ENCODE data around the gene ARRDC4. TPM values are rescaled to one million over a fixed set of nuclear protein-coding genes. Genes with fewer than 3 reads are reported as not detected.
A peak's percentile ranks its signal among the peaks of the same experiment; 100 is the strongest.

Gene ARRDC4
- total RNA-seq, 4 donors from 2014 or later, result 6.3 to 24.6 (median 12.5) TPM

DNA sequence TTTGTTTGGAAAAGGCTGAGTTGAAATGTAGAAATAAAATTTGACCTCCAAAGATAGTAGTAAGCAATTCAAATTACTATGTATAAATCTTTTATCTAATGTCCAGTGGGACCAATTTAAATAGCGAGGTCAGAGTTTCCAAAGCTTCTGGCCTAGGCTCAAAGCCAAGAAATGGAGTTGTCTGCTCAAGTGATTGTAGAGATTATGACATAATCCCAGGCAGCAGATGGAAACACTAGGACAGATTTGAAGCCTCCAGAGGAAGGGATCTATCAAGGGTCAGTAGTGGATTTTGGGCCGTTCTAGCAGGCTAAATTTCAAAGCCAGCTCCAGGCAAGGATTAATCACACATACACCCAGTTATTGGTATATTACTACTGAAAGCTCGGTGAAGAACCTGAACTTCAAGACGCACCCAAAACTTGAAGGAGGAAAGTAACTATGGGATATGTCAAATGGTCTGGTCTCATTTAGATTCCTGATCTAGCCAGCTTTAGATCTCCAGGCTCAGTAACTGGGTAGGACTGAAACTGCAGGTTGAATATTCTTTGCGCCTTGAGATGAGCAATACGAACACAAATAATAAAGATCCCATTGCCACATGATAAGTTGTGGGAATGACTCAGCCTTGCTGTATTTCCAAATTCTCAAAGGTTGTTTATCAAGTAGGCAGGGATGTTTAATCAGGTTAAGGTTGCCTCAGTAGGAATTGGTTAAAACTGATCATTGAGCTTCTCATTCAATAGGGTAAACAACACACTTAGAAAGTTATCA lies 30.9 kb upstream of the ARRDC4 start:
- Histone ChIP-seq H3K27me3 (no peaks in the 10 kb centered on the region), H3K4me1 (no peaks in the 10 kb centered on the region), H3K36me3 (no peaks in the 10 kb centered on the region), H3K4me3 (no peak overlapping the region), H3K27ac (peak overlapping the region in 1 of 4 donors; percentile 54), H3K9me3 (peaks cover 0 to 8% (median 3%) of the 10 kb centered on the region in 3 donors)
- TF ChIP-seq, protein P1, sequence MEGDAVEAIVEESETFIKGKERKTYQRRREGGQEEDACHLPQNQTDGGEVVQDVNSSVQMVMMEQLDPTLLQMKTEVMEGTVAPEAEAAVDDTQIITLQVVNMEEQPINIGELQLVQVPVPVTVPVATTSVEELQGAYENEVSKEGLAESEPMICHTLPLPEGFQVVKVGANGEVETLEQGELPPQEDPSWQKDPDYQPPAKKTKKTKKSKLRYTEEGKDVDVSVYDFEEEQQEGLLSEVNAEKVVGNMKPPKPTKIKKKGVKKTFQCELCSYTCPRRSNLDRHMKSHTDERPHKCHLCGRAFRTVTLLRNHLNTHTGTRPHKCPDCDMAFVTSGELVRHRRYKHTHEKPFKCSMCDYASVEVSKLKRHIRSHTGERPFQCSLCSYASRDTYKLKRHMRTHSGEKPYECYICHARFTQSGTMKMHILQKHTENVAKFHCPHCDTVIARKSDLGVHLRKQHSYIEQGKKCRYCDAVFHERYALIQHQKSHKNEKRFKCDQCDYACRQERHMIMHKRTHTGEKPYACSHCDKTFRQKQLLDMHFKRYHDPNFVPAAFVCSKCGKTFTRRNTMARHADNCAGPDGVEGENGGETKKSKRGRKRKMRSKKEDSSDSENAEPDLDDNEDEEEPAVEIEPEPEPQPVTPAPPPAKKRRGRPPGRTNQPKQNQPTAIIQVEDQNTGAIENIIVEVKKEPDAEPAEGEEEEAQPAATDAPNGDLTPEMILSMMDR (IDR thresholded peaks at IDR 0.05), result no peak
- no peak for TF ChIP-seq POLR2A (IDR thresholded peaks at IDR 0.05)
- intact Hi-C loops (cut with DNase I), result no loop called here
- 61 to 64% methylated on average over 6 of the region's 6 CpGs for WGBS, 2 donors
- DNase-seq, result no peak

DNA sequence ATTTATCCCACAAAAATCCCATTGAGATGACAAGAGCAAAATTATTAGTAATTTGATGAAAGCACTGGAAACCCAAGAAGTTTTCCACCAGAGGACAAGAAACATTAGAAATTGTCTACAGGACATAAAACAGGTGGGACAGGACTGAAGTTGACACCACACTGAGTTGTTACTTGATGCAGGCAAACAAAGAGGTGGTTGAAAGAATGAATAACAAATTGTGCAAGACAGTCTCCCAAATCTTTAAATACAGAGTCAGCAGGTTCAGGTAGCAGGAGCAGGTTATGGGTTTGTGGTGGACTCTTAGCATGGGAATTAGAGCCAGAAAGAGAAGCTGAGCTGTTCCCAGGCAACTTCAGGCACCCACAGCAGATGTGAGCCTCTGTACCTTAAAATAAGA lies 30.3 kb upstream of the ARRDC4 start:
- intact Hi-C loops (cut with DNase I), result no loop called here
- Histone ChIP-seq H3K4me3 (no peak overlapping the region), H3K4me1 (no peaks in the 10 kb centered on the region), H3K27ac (peak overlapping the region in 1 of 4 donors; percentile 54), H3K9me3 (peaks cover 0 to 8% (median 3%) of the 10 kb centered on the region in 3 donors), H3K36me3 (no peaks in the 10 kb centered on the region), H3K27me3 (no peaks in the 10 kb centered on the region)
- no peak for DNase-seq
- TF ChIP-seq, protein P1 (IDR thresholded peaks at IDR 0.05), result no peak
- no peak for TF ChIP-seq POLR2A (IDR thresholded peaks at IDR 0.05)

DNA sequence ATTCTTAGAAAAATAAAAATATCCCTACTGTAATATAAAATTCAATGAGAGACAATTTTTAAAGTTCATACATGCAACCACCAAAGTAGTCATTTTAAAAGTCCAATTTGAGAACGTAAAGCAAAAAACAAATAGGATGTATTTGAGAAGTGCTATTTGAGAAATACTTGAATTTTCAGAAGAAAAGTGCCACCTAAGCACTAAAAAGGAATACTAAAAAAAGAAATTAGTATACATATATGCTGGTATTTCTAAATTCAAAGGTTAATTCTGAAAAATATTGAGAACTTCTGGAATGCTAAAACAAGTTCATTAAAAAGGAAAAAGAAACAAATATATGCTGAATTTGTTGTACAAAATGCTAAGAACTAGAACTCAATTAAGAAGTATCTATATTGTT lies 29.2 kb upstream of the ARRDC4 start:
- intact Hi-C loops (cut with DNase I), result no loop called here
- H3K27me3 ChIP-seq, result no peaks in the 10 kb centered on the region
- TF ChIP-seq, protein P1 (IDR thresholded peaks at IDR 0.05), result no peak
- no peak for TF ChIP-seq POLR2A (IDR thresholded peaks at IDR 0.05)

DNA sequence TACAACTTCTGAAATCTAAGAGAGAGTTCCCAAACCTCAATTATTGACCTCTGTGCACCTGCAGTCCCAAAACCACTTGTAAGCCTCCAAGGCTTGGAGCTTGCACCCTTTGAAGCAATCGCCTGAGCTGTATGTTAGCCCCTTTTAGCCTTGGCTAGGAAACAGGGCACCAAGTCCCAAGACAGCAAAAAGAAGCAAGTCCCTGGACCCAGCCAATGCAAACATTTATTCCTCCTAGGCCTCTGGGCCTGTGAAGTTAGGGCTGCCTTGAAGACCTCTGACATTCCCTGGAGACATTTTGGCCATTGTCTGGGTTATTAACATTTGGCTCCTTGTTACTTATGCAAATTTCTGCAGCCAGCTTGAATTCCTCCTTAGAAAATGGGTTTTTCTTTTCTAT lies 26.9 kb upstream of the ARRDC4 start:
- intact Hi-C loops (cut with DNase I), result no loop called here
- H3K9me3 ChIP-seq, result peaks cover 0 to 8% (median 3%) of the 10 kb centered on the region in 3 donors
- no peak overlapping the region for H3K27ac ChIP-seq
- H3K27me3 ChIP-seq, result no peaks in the 10 kb centered on the region
- TF ChIP-seq POLR2A (IDR thresholded peaks at IDR 0.05), result no peak
- TF ChIP-seq, protein P1 (IDR thresholded peaks at IDR 0.05), result no peak
- no peaks in the 10 kb centered on the region for H3K4me1 ChIP-seq
- no peaks in the 10 kb centered on the region for H3K36me3 ChIP-seq
- no peak for DNase-seq
- WGBS, 2 donors, result 80 to 100% methylated on average over 1 of the region's 1 CpG
- H3K4me3 ChIP-seq, result no peak overlapping the region

More for the DNA sequence above, 29.2 kb upstream of the ARRDC4 start:
- DNase-seq, result no peak
- Histone ChIP-seq H3K4me1 (no peaks in the 10 kb centered on the region), H3K4me3 (no peak overlapping the region), H3K36me3 (no peaks in the 10 kb centered on the region), H3K9me3 (peaks cover 0 to 8% (median 3%) of the 10 kb centered on the region in 3 donors), H3K27ac (no peak overlapping the region)
- 80 to 100% methylated on average over 1 of the region's 1 CpG for WGBS, 2 donors

DNA sequence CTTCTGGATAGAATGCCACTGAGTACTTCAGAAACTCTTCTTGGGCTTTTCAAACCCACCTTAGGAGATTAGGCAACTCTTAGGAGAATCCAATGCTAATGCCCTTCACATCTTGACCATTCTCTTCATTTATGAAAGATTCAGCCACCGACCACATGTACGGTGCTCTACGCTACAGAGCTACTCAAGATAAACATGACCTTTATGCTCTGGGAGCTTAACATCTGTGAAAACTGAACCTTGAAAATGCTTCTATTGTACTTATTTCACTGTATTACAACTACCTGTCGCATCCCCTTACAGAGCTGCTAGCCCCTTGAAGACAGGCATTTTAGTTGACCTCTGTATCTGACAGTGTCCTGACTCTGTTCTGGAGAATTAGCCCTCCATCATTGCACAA lies 19.5 kb upstream of the ARRDC4 start:
- Histone ChIP-seq H3K36me3 (no peaks in the 10 kb centered on the region), H3K27me3 (no peaks in the 10 kb centered on the region), H3K27ac (no peak overlapping the region), H3K9me3 (no peaks in the 10 kb centered on the region), H3K4me3 (no peak overlapping the region), H3K4me1 (peaks cover 0 to 10% (median 0%) of the 10 kb centered on the region in 3 donors)
- intact Hi-C loops (cut with DNase I), result no loop called here
- 87 to 100% methylated on average over 4 of the region's 4 CpGs for WGBS, 2 donors
- no peak for DNase-seq
- no peak for TF ChIP-seq POLR2A (IDR thresholded peaks at IDR 0.05)
- TF ChIP-seq, protein P1 (IDR thresholded peaks at IDR 0.05), result no peak

Measured in esophagus squamous epithelium (tissue), 5 donors.